Astrocyte of the spinal cord (primary cell): ENCODE measurements around the gene PRXL2B.

Experiments
- DNase-seq: peaks from one replicate; pipeline ENCODE4 v3.0.0; 2011; ENCODE audit warnings: low read depth, low spot score
- H3K4me3 ChIP-seq: 2 replicates; pipeline ENCODE4 v1.5.1; 2011; ENCODE audit warnings: low read depth, mild to moderate bottlenecking, low read length, moderate library complexity
- in situ Hi-C: cut with HindIII; loops from 2 replicates; pipeline ENCODE4 v1.10.0; 2017; ENCODE audit warnings: low sequenced_read_pairs
- TF ChIP-seq, protein P1 (sequence below): IDR thresholded peaks from 2 replicates; pipeline ENCODE4 v1.5.1; 2012; ENCODE audit warnings: low read depth, mild to moderate bottlenecking, low read length, inconsistent platforms

The PRXL2B gene

DNA sequence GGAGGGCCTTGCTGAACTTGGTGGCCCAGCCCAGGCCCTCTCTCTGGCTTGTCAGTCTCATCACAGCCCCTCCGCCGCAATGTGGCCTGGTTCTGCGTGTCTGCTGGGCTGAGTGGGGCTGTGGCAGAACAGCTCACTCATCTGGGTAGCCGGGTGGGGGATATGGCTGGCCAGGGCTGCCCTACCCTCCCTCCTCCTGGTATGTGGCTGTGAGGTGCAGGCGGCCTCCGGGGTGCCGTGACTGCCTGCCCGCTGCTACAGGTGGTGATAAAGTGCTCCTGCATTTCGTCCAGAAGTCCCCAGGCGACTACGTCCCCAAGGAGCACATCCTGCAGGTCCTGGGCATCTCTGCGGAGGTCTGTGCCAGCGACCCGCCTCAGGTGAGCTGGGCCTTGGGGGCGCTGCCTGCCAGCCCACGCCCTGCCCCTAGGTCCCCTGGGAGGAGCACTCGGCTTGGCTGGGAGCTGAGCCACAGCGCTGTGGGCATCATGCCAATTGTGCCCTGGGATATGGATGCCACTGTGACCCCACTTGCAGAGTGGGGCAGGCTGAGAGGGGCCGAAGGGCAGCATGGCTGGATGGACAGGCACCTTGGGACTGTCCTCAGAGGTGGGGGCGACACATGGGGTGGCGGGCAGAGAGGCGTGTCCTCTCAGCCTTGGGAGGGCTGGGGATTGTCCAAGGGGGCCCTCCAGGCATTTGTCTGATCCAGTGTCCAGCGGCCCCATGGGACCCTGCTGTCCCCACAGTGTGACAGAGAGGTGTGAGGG lies 2.3 kb downstream of the PRXL2B start:
- TF ChIP-seq, protein P1, sequence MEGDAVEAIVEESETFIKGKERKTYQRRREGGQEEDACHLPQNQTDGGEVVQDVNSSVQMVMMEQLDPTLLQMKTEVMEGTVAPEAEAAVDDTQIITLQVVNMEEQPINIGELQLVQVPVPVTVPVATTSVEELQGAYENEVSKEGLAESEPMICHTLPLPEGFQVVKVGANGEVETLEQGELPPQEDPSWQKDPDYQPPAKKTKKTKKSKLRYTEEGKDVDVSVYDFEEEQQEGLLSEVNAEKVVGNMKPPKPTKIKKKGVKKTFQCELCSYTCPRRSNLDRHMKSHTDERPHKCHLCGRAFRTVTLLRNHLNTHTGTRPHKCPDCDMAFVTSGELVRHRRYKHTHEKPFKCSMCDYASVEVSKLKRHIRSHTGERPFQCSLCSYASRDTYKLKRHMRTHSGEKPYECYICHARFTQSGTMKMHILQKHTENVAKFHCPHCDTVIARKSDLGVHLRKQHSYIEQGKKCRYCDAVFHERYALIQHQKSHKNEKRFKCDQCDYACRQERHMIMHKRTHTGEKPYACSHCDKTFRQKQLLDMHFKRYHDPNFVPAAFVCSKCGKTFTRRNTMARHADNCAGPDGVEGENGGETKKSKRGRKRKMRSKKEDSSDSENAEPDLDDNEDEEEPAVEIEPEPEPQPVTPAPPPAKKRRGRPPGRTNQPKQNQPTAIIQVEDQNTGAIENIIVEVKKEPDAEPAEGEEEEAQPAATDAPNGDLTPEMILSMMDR, result no peak
- DNase-seq, result no peak
- H3K4me3 ChIP-seq, result no peak overlapping the region
- in situ Hi-C loops, result no loop called here

DNA sequence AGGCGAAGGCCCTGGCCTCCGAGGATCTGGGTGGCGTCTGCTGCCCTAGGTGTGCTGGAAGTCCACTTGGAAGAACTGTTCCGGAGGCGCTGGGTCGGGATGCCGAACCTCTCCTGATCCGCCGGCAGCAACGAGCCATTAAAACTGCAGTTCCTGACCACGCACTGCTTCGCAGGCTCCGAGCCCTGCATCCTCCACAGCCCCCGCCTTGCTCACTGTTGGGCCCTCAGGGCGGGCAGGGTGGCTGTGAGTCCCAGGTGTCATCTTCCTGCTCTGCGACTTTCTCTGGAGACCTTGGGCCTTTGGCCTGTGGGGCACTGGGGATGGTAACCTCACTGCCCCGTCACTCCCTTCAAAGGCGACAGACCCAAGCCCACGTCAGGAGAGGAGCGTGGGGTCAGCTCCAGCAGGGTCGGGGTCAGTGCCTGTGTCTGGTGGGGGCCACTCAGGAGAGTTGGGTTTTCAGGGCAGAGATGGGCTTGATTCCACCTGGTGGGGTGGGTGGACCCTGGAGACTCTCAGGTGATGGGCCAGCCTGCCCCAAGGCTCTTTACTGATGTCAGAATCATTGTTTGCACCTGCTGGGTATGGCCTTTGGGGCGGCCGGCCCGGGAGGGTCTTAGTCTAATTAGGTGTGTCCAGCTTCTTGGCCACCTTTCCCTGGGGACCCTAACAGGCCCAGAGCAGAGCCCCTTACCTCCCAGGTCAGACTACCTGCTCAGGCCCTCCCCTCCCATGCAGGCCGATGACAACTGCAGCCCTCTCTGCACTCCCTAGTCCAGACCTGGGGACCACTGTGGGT lies 3.1 kb downstream of the PRXL2B start:
- in situ Hi-C loops, result no loop called here
- no peak for DNase-seq
- TF ChIP-seq, protein P1, result no peak
- no peak overlapping the region for H3K4me3 ChIP-seq

DNA sequence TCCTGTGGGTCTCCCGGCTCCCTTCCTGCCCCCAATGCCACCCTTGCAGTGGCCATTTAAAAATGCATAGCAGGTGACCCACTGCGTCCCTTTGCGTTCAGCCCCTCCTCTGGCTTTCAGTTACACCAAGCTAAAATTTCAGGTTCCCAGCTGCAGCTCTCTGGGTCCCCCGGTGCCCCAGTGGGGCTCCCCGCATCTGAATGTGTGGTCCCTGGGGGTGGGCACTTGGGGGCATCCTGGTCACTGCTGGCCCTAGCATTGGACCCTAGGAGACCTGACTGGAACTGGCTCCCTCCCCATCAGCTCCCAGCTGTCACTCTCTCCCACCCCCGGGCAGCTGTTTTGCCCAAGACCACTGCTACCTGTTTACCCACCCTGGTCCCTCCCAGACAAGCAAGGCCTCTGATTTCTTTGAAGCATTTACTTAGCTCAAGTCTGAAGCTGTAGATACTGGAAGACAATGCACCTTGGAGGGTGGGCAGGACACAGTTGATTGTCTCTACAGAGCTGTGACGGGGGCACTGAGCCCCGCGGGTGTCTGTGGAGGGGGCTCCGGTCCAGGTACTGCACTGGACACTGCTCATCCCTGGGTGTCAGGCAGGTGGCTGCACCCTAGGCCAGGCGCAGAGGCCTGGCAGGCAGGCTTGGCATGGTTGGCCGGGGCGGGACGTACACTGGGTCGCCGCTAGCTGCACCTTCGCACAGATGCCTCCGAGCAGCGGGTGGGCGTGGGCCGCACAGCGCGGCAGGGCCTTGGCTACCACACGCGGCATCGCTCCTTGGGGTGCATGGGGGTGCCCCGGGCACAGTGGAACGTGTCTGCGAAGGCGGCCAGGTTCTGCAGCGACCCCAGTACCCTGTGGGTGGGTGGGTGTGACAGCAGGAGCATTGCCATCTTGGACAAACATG lies 3.9 kb downstream of the PRXL2B start:
- DNase-seq, result no peak
- in situ Hi-C loops, result no loop called here
- TF ChIP-seq, protein P1, result no peak

DNA sequence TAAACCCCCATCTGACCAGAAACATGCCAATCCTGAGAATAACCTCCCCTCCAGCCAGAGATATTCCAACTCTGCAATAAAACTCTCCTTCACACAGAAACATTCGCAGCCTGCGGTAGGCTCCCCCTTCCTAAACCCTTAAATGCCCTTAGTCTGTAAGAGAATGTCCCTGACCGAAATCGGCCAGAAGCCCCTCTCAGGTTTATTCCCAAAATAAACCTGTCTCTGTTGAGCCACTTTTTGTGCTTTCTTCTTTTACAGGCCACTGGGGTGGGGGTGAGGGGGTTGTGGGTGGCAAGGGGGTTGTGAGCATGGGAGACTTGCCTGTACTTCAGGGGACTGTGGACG lies 4.6 kb downstream of the PRXL2B start:
- no peak for DNase-seq
- in situ Hi-C loops, result no loop called here
- H3K4me3 ChIP-seq, result no peak overlapping the region
- TF ChIP-seq, protein P1, result no peak

More for the DNA sequence above, 3.9 kb downstream of the PRXL2B start:
- no peak overlapping the region for H3K4me3 ChIP-seq

DNA sequence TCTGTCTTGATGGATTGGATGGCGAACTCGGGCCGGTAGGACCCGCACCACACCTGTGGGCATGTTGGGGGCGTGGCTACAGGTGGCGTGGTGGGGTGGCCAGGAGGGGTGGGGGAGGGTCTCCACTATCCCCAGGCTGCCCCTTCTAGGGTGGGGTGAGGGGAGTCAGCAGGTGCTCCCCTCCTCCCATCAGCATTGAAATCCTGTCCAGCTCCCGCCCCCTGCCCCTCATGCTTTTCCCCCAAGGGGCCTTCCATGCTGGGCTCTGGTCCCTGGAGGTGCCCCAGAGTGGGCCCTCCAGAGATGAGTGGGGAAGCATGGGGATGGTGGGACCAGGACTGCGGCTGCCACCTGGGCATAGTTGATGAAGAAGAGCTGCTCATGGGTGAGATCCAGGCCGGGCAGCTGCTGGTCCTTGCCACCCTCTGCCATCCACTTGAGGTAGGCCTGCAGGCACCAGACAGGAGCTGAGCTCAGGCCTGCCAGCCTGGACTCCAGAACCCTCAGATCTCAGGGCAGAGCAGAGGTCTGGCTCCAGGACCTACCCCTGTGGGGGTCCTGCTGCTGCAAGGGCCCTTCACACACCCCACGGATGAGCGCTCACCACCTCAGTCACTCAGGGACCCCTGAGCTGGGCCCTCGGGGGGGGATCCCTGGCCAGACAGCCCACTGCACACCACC lies 5.1 kb downstream of the PRXL2B start:
- DNase-seq, result no peak
- TF ChIP-seq, protein P1, result no peak
- H3K4me3 ChIP-seq, result no peak overlapping the region
- in situ Hi-C loops, result no loop called here

DNA sequence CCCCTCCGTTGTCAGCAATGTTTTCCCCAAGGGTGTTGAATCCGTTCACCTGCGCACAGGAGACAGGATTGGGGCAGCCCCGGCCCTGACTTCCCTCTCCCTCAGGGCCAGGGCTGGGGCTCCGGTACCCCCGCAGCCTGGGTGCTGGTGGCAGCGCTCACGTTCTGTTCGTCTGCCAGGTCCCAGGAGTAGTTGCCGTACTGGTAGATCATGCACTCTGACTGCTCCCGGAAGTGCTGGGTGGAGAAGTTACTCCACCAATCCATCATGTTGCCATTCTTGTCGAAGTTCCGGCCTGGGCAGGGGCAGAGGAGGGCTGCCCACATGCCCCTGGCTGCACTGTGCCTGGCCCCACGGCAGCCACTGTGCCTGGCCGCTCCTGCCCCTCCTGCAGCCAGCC lies 6.1 kb downstream of the PRXL2B start:
- no peak overlapping the region for H3K4me3 ChIP-seq
- no peak for DNase-seq
- in situ Hi-C loops, result no loop called here
- TF ChIP-seq, protein P1, result no peak
